Left ventricle myocardium inferior (tissue), 1 donor: ENCODE measurements around the gene CRX. TPM values are rescaled to one million over a fixed set of nuclear protein-coding genes. Genes with fewer than 3 reads are reported as not detected.
"Not testable (repeated sequence)": the region's sequence is repeated elsewhere in the genome, so short reads cannot be mapped to it uniquely, and the experiment has no call there.

Experiments used
- DNase-seq: peaks from one replicate; pipeline ENCODE4 v3.0.0-alpha.2; 2020
- H3K27ac ChIP-seq: fragments of 200-600 bp; replicated peaks from 2 replicates; pipeline ENCODE4 v1.8.0; 2021
- H3K27me3 ChIP-seq: fragments of 200-600 bp; 2 replicates; pipeline ENCODE4 v1.8.0; 2021; ENCODE audit warnings: low read depth
- H3K36me3 ChIP-seq: fragments of 200-600 bp; 2 replicates; pipeline ENCODE4 v1.8.0; 2021
- H3K4me1 ChIP-seq: fragments of 200-600 bp; 2 replicates; pipeline ENCODE4 v1.8.0; 2021
- H3K4me3 ChIP-seq: fragments of 200-600 bp; 2 replicates; pipeline ENCODE4 v1.8.0; 2021; ENCODE audit warnings: mild to moderate bottlenecking, moderate library complexity
- H3K9me3 ChIP-seq: fragments of 200-600 bp; replicated peaks from 2 replicates; pipeline ENCODE4 v1.8.0; 2021
- CTCF ChIP-seq: fragments of 200-600 bp; IDR thresholded peaks from 2 replicates; pipeline ENCODE4 v1.8.0; 2021; ENCODE audit warnings: antibody characterized with exemption, mild to moderate bottlenecking, borderline replicate concordance
- intact Hi-C: fragments of 100-400 bp; cut with micrococcal nuclease; formaldehyde crosslinking; loops from one replicate; pipeline ENCODE4 v1.11.0; 2022
- total RNA-seq: library from RNA; stranded (reverse); fragmentation: NEBNext Ultra II Directional; extraction: Animal tissue kit (Norgen Biotek cat#: 25700); gene quantifications from one replicate; pipeline ENCODE4 v1.2.1, GENCODE V29; 2021
- donor health status: DM: no; HTN: yes; CAD: no; lungs with severe emphysema.

Gene CRX
- total RNA-seq, 1 donor from 2014 or later: not detected

- intact Hi-C loops: no loop called here
- Histone ChIP-seq H3K9me3 (peaks cover 5% of the 10 kb centered on the region), H3K27me3 (peaks cover 20% of the 10 kb centered on the region), H3K27ac (no peak overlapping the region), H3K36me3 (no peaks in the 10 kb centered on the region), H3K4me3 (no peak overlapping the region), H3K4me1 (no peaks in the 10 kb centered on the region)
- TF ChIP-seq CTCF: no peak
- DNase-seq: no peak
Observed at GRCh38 chr19:47798904-47799266, 22.9 kb upstream of the CRX start.

GRCh38 chr19:47801270-47801669, 20.5 kb upstream of the CRX start:
- Histone ChIP-seq H3K27me3 (peaks cover 24% of the 10 kb centered on the region), H3K9me3 (peaks cover 5% of the 10 kb centered on the region), H3K4me3 (no peak overlapping the region), H3K36me3 (no peaks in the 10 kb centered on the region), H3K4me1 (no peaks in the 10 kb centered on the region), H3K27ac (no peak overlapping the region)
- no peak for TF ChIP-seq CTCF
- no peak for DNase-seq
- intact Hi-C loops: no loop called here

- intact Hi-C loops: no loop called here
- Histone ChIP-seq H3K4me3 (no peak overlapping the region), H3K27me3 (peaks cover 20% of the 10 kb centered on the region), H3K9me3 (peaks cover 5% of the 10 kb centered on the region), H3K4me1 (no peaks in the 10 kb centered on the region), H3K36me3 (no peaks in the 10 kb centered on the region), H3K27ac (no peak overlapping the region)
- no peak for DNase-seq
- TF ChIP-seq CTCF: no peak
Observed at GRCh38 chr19:47802521-47803043, 19.2 kb upstream of the CRX start.

GRCh38 chr19:47803148-47803547, 18.6 kb upstream of the CRX start:
- intact Hi-C loops, H3K4me1 ChIP-seq, H3K36me3 ChIP-seq, H3K9me3 ChIP-seq, DNase-seq, H3K4me3 ChIP-seq, H3K27ac ChIP-seq: not testable (repeated sequence)
- H3K27me3 ChIP-seq: peaks cover 14% of the 10 kb centered on the region

GRCh38 chr19:47803671-47804070, 18.1 kb upstream of the CRX start:
- H3K27me3 ChIP-seq, H3K27ac ChIP-seq, H3K4me1 ChIP-seq, DNase-seq, H3K36me3 ChIP-seq, intact Hi-C loops, H3K9me3 ChIP-seq, H3K4me3 ChIP-seq: not testable (repeated sequence)

GRCh38 chr19:47804451-47804850, 17.3 kb upstream of the CRX start, which contains the start of gene TPRX1:
TSS of gene TPRX1 (minus strand) at chr19:47804551. CDS start at chr19:47804539, 12 bp downstream.
- H3K27ac ChIP-seq, H3K36me3 ChIP-seq, DNase-seq, H3K27me3 ChIP-seq, H3K9me3 ChIP-seq, intact Hi-C loops, H3K4me1 ChIP-seq, H3K4me3 ChIP-seq: not testable (repeated sequence)

- Histone ChIP-seq H3K9me3 (peaks cover 5% of the 10 kb centered on the region), H3K4me3 (no peak overlapping the region), H3K36me3 (no peaks in the 10 kb centered on the region), H3K27me3 (peaks cover 3% of the 10 kb centered on the region), H3K27ac (no peak overlapping the region), H3K4me1 (no peaks in the 10 kb centered on the region)
- intact Hi-C loops: no loop called here
- DNase-seq: no peak
- TF ChIP-seq CTCF: no peak
Observed at GRCh38 chr19:47805313-47805712, 16.4 kb upstream of the CRX start.
